PC-9 (cell line): Measurements from ENCODE around the gene TTLL8. TPM values are rescaled to one million over a fixed set of nuclear protein-coding genes. Genes with fewer than 3 reads are reported as not detected.

ENCODE experiments used
- BruUV-seq: library from RNA; stranded (reverse); fragments of 400-500 nt; replicated peaks from 2 replicates; lab custom pipeline; 2021; lab: Mats Ljungman, UMichigan
- CTCF ChIA-PET: fragments of 300-600 bp; sonication (Branson Sonifier 250); formaldehyde crosslinking; loops from one replicate; lab custom pipeline; 2022; ENCODE audit warnings: antibody characterized with exemption; lab: Charles Lee
- POLR2A ChIA-PET: fragments of 300-600 bp; sonication (Branson Sonifier 250); formaldehyde crosslinking; loops from one replicate; lab custom pipeline; 2022; ENCODE audit warnings: antibody characterized with exemption; ENCODE audit not compliant: unreplicated experiment; lab: Charles Lee
- DNase-seq, 2 experiments: peaks; one replicate each; pipeline versions ENCODE4 v3.0.0 to v3.0.0-alpha.2; 2015 to 2022; ENCODE audit warnings: mixed read lengths in 1 of 2
- H2AFZ ChIP-seq: fragments of 200-600 bp; sonication (generic); 2 replicates; pipeline ENCODE4 v1.8.1; 2017; ENCODE audit warnings: antibody characterized with exemption
- H3F3A ChIP-seq: fragments of 200-600 bp; sonication (generic); 2 replicates; pipeline ENCODE4 v1.8.1; 2017; ENCODE audit warnings: antibody characterized with exemption, mild to moderate bottlenecking, low read depth; ENCODE audit not compliant: insufficient read depth
- H3K27ac ChIP-seq: fragments of 200-600 bp; sonication (generic); 2 replicates; pipeline ENCODE4 v1.6.1; 2016; ENCODE audit warnings: mixed run types
- H3K27me3 ChIP-seq: fragments of 200-600 bp; sonication (generic); 2 replicates; pipeline ENCODE4 v1.6.1; 2016; ENCODE audit warnings: low read depth, mixed run types; ENCODE audit not compliant: insufficient read depth
- H3K36me3 ChIP-seq: fragments of 200-600 bp; sonication (generic); 2 replicates; pipeline ENCODE4 v1.6.1; 2016; ENCODE audit warnings: low read depth, mixed run types
- H3K4me1 ChIP-seq: fragments of 200-600 bp; sonication (generic); replicated peaks from 2 replicates; pipeline ENCODE4 v1.6.1; 2016; ENCODE audit warnings: mixed run types; ENCODE audit not compliant: insufficient read depth
- H3K4me2 ChIP-seq: fragments of 200-600 bp; sonication (generic); 2 replicates; pipeline ENCODE4 v1.6.1; 2017; ENCODE audit warnings: mixed run types
- H3K4me3 ChIP-seq: fragments of 200-600 bp; sonication (generic); 2 replicates; pipeline ENCODE4 v1.6.1; 2016; ENCODE audit warnings: mixed run types
- H3K79me2 ChIP-seq: fragments of 200-600 bp; sonication (generic); 2 replicates; pipeline ENCODE4 v1.6.1; 2017; ENCODE audit warnings: low read depth, mixed run types
- H3K9me2 ChIP-seq: fragments of 200-600 bp; sonication (generic); 2 replicates; pipeline ENCODE4 v1.8.1; 2017; ENCODE audit warnings: mild to moderate bottlenecking; ENCODE audit not compliant: insufficient read depth
- H3K9me3 ChIP-seq: fragments of 200-600 bp; sonication (generic); 2 replicates; pipeline ENCODE4 v1.8.1; 2016; ENCODE audit warnings: low read depth; ENCODE audit not compliant: insufficient read depth
- H4K20me1 ChIP-seq: fragments of 200-600 bp; sonication (generic); 2 replicates; pipeline ENCODE4 v1.8.1; 2017; ENCODE audit not compliant: insufficient read depth
- EZH2 ChIP-seq: fragments of 200-600 bp; sonication (generic); IDR thresholded peaks from 2 replicates; pipeline ENCODE4 v1.8.0; 2017; ENCODE audit warnings: antibody characterized with exemption, low read depth
- intact Hi-C: fragments of 100-400 bp; cut with micrococcal nuclease; formaldehyde crosslinking; loops from one replicate; pipeline ENCODE4 v1.10.0; 2022; ENCODE audit not compliant: unreplicated experiment
- total RNA-seq: library from RNA; stranded (reverse); gene quantifications from 2 replicates; pipeline ENCODE4 v1.2.3, GENCODE V29; 2021
- TF ChIP-seq, protein P1 (sequence below): fragments of 200-600 bp; sonication (generic); conservative IDR thresholded peaks from 2 replicates; pipeline ENCODE4 v1.6.1; 2017; ENCODE audit warnings: mixed run types, antibody characterized with exemption, mild to moderate bottlenecking, moderate library complexity

Gene TTLL8
- total RNA-seq, 1 experiment from 2014 or later: not detected

DNA sequence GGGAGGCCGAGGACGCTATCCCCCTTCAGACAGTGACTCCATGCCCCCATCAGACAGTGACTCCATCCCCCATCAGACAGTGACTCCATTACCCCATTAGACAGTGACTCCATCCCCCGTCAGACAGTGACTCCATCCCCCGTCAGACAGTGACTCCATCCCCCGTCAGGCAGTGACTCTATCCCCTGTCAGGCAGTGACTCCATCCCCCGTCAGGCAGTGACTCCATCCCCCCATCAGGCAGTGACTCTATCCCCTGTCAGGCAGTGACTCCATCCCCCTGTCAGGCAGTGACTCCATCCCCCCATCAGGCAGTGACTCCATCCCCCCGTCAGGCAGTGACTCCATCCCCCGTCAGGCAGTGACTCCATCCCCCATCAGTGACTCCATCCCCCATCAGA lies 9.1 kb upstream of the TTLL8 start:
- no TSS peak for BruUV-seq
- DNase-seq: no peak
- ChIA-PET CTCF (interaction anchor here (1.2 kb wide), 1 partner anchor 300 kb away, joined by 3 read pairs; no protein-coding TSS in a partner anchor), POLR2A (no interaction called here)
- Histone ChIP-seq H3K9me2 (no peaks in the 10 kb centered on the region), H3K36me3 (no peaks in the 10 kb centered on the region), H3K4me3 (no peak overlapping the region), H3K27me3 (peaks cover 38% of the 10 kb centered on the region), H3K4me1 (no peaks in the 10 kb centered on the region), H2AFZ (no peak overlapping the region), H3F3A (no peaks in the 10 kb centered on the region), H3K4me2 (no peak overlapping the region), H3K27ac (no peak overlapping the region), H3K79me2 (no peaks in the 10 kb centered on the region), H3K9me3 (no peaks in the 10 kb centered on the region), H4K20me1 (no peaks in the 10 kb centered on the region)
- TF ChIP-seq EZH2: no peak
- TF ChIP-seq, protein P1, sequence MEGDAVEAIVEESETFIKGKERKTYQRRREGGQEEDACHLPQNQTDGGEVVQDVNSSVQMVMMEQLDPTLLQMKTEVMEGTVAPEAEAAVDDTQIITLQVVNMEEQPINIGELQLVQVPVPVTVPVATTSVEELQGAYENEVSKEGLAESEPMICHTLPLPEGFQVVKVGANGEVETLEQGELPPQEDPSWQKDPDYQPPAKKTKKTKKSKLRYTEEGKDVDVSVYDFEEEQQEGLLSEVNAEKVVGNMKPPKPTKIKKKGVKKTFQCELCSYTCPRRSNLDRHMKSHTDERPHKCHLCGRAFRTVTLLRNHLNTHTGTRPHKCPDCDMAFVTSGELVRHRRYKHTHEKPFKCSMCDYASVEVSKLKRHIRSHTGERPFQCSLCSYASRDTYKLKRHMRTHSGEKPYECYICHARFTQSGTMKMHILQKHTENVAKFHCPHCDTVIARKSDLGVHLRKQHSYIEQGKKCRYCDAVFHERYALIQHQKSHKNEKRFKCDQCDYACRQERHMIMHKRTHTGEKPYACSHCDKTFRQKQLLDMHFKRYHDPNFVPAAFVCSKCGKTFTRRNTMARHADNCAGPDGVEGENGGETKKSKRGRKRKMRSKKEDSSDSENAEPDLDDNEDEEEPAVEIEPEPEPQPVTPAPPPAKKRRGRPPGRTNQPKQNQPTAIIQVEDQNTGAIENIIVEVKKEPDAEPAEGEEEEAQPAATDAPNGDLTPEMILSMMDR: no peak
- intact Hi-C loops: no loop called here

- H3K4me2 ChIP-seq: no peak overlapping the region
- no peaks in the 10 kb centered on the region for H3K9me2 ChIP-seq
- POLR2A ChIA-PET: interaction anchor here (0.5 kb wide), 1 partner anchor 62 kb away, joined by 4 read pairs; no protein-coding TSS in a partner anchor
- no peak overlapping the region for H3K4me3 ChIP-seq
- BruUV-seq: no TSS peak
- H4K20me1 ChIP-seq: no peaks in the 10 kb centered on the region
- H3K9me3 ChIP-seq: no peaks in the 10 kb centered on the region
- H2AFZ ChIP-seq: no peak overlapping the region
- no peak for DNase-seq
- H3K27me3 ChIP-seq: peaks cover 66% of the 10 kb centered on the region
- no peaks in the 10 kb centered on the region for H3K36me3 ChIP-seq
- intact Hi-C loops: no loop called here
- H3K27ac ChIP-seq: no peak overlapping the region
- H3K4me1 ChIP-seq: no peaks in the 10 kb centered on the region
- TF ChIP-seq, protein P1: no peak
- no peak for TF ChIP-seq EZH2
- H3F3A ChIP-seq: no peaks in the 10 kb centered on the region
- CTCF ChIA-PET: no interaction called here
- no peaks in the 10 kb centered on the region for H3K79me2 ChIP-seq
Observed at GRCh38 chr22:50064453-50064852, 6.4 kb upstream of the TTLL8 start.

DNA sequence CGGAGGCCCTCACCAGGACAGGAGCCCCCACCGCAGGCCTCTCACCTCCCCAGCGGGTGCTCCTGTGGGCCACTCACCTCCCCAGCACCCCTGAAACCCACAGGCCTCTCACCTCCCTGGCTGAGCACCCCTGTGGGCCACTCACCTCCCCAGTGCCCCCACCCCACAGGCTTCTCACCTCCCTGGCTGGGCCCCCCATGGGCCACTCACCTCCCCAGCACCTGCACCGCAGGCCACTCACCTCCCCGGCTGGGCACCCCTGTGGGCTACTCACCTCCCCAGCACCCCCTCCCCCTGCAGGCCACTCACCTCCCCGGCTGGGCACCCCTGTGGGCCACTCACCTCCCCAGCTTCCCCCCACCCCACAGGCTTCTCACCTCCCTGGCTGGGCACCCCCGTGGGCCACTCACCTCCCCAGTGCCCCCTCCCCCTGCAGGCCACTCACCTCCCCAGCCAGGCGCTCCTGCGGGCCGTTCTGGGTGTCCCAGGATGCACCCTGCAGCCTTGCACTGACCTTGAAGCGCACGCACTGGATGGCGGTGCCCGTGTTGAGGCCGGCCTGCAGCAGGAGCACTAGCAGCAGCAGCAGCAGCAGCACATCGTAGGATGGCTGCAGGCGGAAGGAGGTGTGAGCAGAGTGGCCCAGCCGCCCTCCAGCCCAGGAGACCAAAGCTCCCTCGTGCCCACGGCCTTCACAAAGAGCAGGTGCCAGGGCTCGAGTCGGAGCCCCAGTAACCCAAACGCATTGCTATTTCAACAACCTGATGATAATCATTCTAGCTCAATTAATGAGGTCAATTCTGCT lies 5.7 kb upstream of the TTLL8 start:
- Histone ChIP-seq H3K4me1 (no peaks in the 10 kb centered on the region), H3K9me3 (no peaks in the 10 kb centered on the region), H3K27ac (no peak overlapping the region), H4K20me1 (no peaks in the 10 kb centered on the region), H3K4me3 (no peak overlapping the region), H2AFZ (no peak overlapping the region), H3F3A (no peaks in the 10 kb centered on the region), H3K4me2 (no peak overlapping the region), H3K36me3 (no peaks in the 10 kb centered on the region), H3K27me3 (peaks cover 72% of the 10 kb centered on the region), H3K9me2 (no peaks in the 10 kb centered on the region), H3K79me2 (no peaks in the 10 kb centered on the region)
- POLR2A ChIA-PET: no interaction called here
- TF ChIP-seq, protein P1: no peak
- no peak for TF ChIP-seq EZH2
- intact Hi-C loops: no loop called here
- BruUV-seq: no TSS peak
- no peak for DNase-seq
- CTCF ChIA-PET: no interaction called here
